Measurements from ENCODE around the gene ANAPC5. TPM values are rescaled to one million over a fixed set of nuclear protein-coding genes. Genes with fewer than 3 reads are reported as not detected.

ANAPC5 gene
- total RNA-seq, 3 donors from 2014 or later (not counting 1 experiment from before 2014, with no cell fraction given) = 134 to 171 (median 163) TPM

- ATAC-seq = no peak
- Histone ChIP-seq H3K27ac (ENCODE audit: low read length) (no peak overlapping the region), H3K4me3 (ENCODE audit: low read length) (no peak overlapping the region), H3K36me3 (ENCODE audit: control insufficient read depth, insufficient read depth, low read length) (peaks cover 57% of the 10 kb centered on the region), H3K4me1 (ENCODE audit: control insufficient read depth, insufficient read depth, low read length) (no peaks in the 10 kb centered on the region), H3K27me3 (ENCODE audit: control insufficient read depth, insufficient read depth, low read length) (no peaks in the 10 kb centered on the region), H3K9me3 (ENCODE audit: control insufficient read depth, insufficient read depth, low read length) (no peaks in the 10 kb centered on the region)
- no peak for DNase-seq
- Mint-ChIP-seq H3K9me3 (no peaks in the 10 kb centered on the region), H3K4me1 (peaks cover 0 to 7% of the 10 kb centered on the region in 2 donors), H3K36me3 (no peaks in the 10 kb centered on the region), H3K27ac (peak overlapping the region in 1 of 2 donors; percentile 37), H3K4me3 (no peak overlapping the region), H3K27me3 (ENCODE audit: low read depth in 2 of 2) (no peaks in the 10 kb centered on the region)
- TF ChIP-seq CTCF (IDR thresholded peaks at IDR 0.05) = no peak
- intact Hi-C loops (cut with micrococcal nuclease) = loop anchor here (10.0 kb wide), 1 partner anchor 347 kb away; no protein-coding TSS in a partner anchor
- 100% methylated on average over 4 of the region's 4 CpGs for WGBS (ENCODE audit: insufficient coverage)
Measured at GRCh38 chr12:121337416-121337815, 14.8 kb downstream of the ANAPC5 start.

GRCh38 chr12:121334513-121335343 is 17.5 kb downstream of the ANAPC5 start:
- peaks cover 0 to 7% of the 10 kb centered on the region in 2 donors for H3K4me1 Mint-ChIP-seq
- peak; percentile 89 for TF ChIP-seq CTCF (IDR thresholded peaks at IDR 0.05)
- H3K36me3 Mint-ChIP-seq = no peaks in the 10 kb centered on the region
- intact Hi-C loops (cut with micrococcal nuclease) = loop anchor here (1.0 to 10.0 kb wide), 3 partner anchors 66 to 350 kb away; partner anchors contain the start of gene RNF34
- peaks cover 65% of the 10 kb centered on the region for H3K36me3 ChIP-seq (ENCODE audit: control insufficient read depth, insufficient read depth, low read length)
- peak overlapping the region; percentile 69 to 70 for H3K27ac Mint-ChIP-seq
- no peak overlapping the region for H3K4me3 ChIP-seq (ENCODE audit: low read length)
- H3K9me3 Mint-ChIP-seq = no peaks in the 10 kb centered on the region
- no peaks in the 10 kb centered on the region for H3K27me3 ChIP-seq (ENCODE audit: control insufficient read depth, insufficient read depth, low read length)
- H3K9me3 ChIP-seq (ENCODE audit: control insufficient read depth, insufficient read depth, low read length) = no peaks in the 10 kb centered on the region
- H3K4me3 Mint-ChIP-seq = no peak overlapping the region
- peak; percentile 87 to 98 (median 91) for ATAC-seq
- no peaks in the 10 kb centered on the region for H3K4me1 ChIP-seq (ENCODE audit: control insufficient read depth, insufficient read depth, low read length)
- 64% methylated on average over 8 of the region's 8 CpGs for WGBS (ENCODE audit: insufficient coverage)
- no peaks in the 10 kb centered on the region for H3K27me3 Mint-ChIP-seq (ENCODE audit: low read depth in 2 of 2)
- peak in 1 of 2 donors; percentile 75 for DNase-seq
- H3K27ac ChIP-seq (ENCODE audit: low read length) = no peak overlapping the region

GRCh38 chr12:121333747-121334146 is 18.5 kb downstream of the ANAPC5 start:
- Mint-ChIP-seq H3K27me3 (ENCODE audit: low read depth in 2 of 2) (no peaks in the 10 kb centered on the region), H3K4me3 (no peak overlapping the region), H3K4me1 (peaks cover 0 to 7% of the 10 kb centered on the region in 2 donors), H3K27ac (no peak overlapping the region), H3K9me3 (no peaks in the 10 kb centered on the region), H3K36me3 (no peaks in the 10 kb centered on the region)
- Histone ChIP-seq H3K9me3 (ENCODE audit: control insufficient read depth, insufficient read depth, low read length) (no peaks in the 10 kb centered on the region), H3K27ac (ENCODE audit: low read length) (no peak overlapping the region), H3K4me3 (ENCODE audit: low read length) (no peak overlapping the region), H3K27me3 (ENCODE audit: control insufficient read depth, insufficient read depth, low read length) (no peaks in the 10 kb centered on the region), H3K36me3 (ENCODE audit: control insufficient read depth, insufficient read depth, low read length) (peaks cover 69% of the 10 kb centered on the region), H3K4me1 (ENCODE audit: control insufficient read depth, insufficient read depth, low read length) (no peaks in the 10 kb centered on the region)
- no peak for TF ChIP-seq CTCF (IDR thresholded peaks at IDR 0.05)
- WGBS (ENCODE audit: insufficient coverage) = 90% methylated on average over 1 of the region's 1 CpG
- DNase-seq (no peak), ATAC-seq (no peak)
- intact Hi-C loops (cut with micrococcal nuclease) = loop anchor here (1.0 to 10.0 kb wide), 3 partner anchors 67 to 351 kb away; partner anchors contain the start of gene RNF34

Measured in natural killer cell (primary cell).